IMR-90 (cell line): ENCODE measurements around the gene CD24. TPM values are rescaled to one million over a fixed set of nuclear protein-coding genes. Genes with fewer than 3 reads are reported as not detected.

Experiments
- ATAC-seq: fragments of 200-7000 bp; cut with Tn5 transposase; 2 replicates; pipeline ENCODE4 v1.9.1; 2020; ENCODE audit warnings: low read depth, mild to moderate bottlenecking, moderate library complexity
- BruUV-seq: library from RNA; stranded (reverse); fragments of 400-500 nt; replicated peaks from 2 replicates; lab custom pipeline; 2021; lab: Mats Ljungman, UMichigan
- CTCF ChIA-PET: fragments of 300-600 bp; formaldehyde crosslinking; extraction: SDS; loops from one replicate; lab custom pipeline; 2021; ENCODE audit warnings: antibody characterized with exemption; lab: Yijun Ruan, JAX
- POLR2A ChIA-PET: fragments of 300-600 bp; sonication (Branson Sonifier 250); formaldehyde crosslinking; loops from one replicate; lab custom pipeline; 2022; ENCODE audit warnings: antibody characterized with exemption; ENCODE audit not compliant: unreplicated experiment; lab: Charles Lee
- DNase-seq: peaks from one replicate; pipeline ENCODE4 v3.0.0; 2013
- H2AFZ ChIP-seq: replicated peaks from 2 replicates; pipeline ENCODE3; 2013; ENCODE audit warnings: low read length, mild to moderate bottlenecking; ENCODE audit not compliant: poor library complexity
- H2AK5ac ChIP-seq: 2 replicates; pipeline ENCODE4 v1.6.1; 2013; ENCODE audit warnings: low read depth, low read length, inconsistent platforms
- H2AK9ac ChIP-seq: replicated peaks from 2 replicates; pipeline ENCODE3; 2013; ENCODE audit warnings: mild to moderate bottlenecking, low read depth, low read length, moderate library complexity; ENCODE audit not compliant: poor library complexity
- H2BK120ac ChIP-seq: 2 replicates; pipeline ENCODE4 v1.6.1; 2013; ENCODE audit warnings: low read depth, low read length, inconsistent platforms
- H2BK15ac ChIP-seq: 3 replicates; pipeline ENCODE4 v1.6.1; 2013; ENCODE audit warnings: low read depth, low read length, inconsistent platforms
- H2BK20ac ChIP-seq: 2 replicates; pipeline ENCODE4 v1.6.1; 2013; ENCODE audit warnings: low read depth, mild to moderate bottlenecking, inconsistent platforms, low read length, moderate library complexity
- H2BK5ac ChIP-seq: 2 replicates; pipeline ENCODE4 v1.6.1; 2013; ENCODE audit warnings: mild to moderate bottlenecking, low read depth, low read length, inconsistent platforms; ENCODE audit not compliant: poor library complexity, severe bottlenecking
- H3K14ac ChIP-seq: replicated peaks from 2 replicates; pipeline ENCODE4 v1.6.1; 2013; ENCODE audit warnings: low read depth, low read length, inconsistent platforms
- H3K18ac ChIP-seq: 2 replicates; pipeline ENCODE4 v1.6.1; 2013; ENCODE audit warnings: low read depth, low read length, control low read depth
- H3K23ac ChIP-seq: 2 replicates; pipeline ENCODE4 v1.6.1; 2013; ENCODE audit warnings: low read depth, low read length, inconsistent platforms
- H3K27ac ChIP-seq: 2 replicates; pipeline ENCODE4 v1.5.1; 2013; ENCODE audit warnings: mild to moderate bottlenecking, control low read depth, low read length; ENCODE audit not compliant: insufficient read depth
- H3K27me3 ChIP-seq: 2 replicates; pipeline ENCODE4 v1.6.1; 2013; ENCODE audit warnings: low read length; ENCODE audit not compliant: control insufficient read depth, insufficient read depth
- H3K36me3 ChIP-seq: 2 replicates; pipeline ENCODE4 v1.6.1; 2013; ENCODE audit warnings: low read length, mixed read lengths; ENCODE audit not compliant: control insufficient read depth, insufficient read depth
- H3K4ac ChIP-seq: 2 replicates; pipeline ENCODE4 v1.6.1; 2013; ENCODE audit warnings: low read depth, low read length, inconsistent platforms
- H3K4me1 ChIP-seq: 2 replicates; pipeline ENCODE4 v1.6.1; 2013; ENCODE audit warnings: low read length, mixed read lengths; ENCODE audit not compliant: control insufficient read depth, insufficient read depth
- H3K4me2 ChIP-seq: 2 replicates; pipeline ENCODE4 v1.6.1; 2013; ENCODE audit warnings: low read depth, mild to moderate bottlenecking, control low read depth, low read length, moderate library complexity
- H3K4me3 ChIP-seq: 2 replicates; pipeline ENCODE4 v1.5.1; 2013; ENCODE audit warnings: low read depth, mild to moderate bottlenecking, control low read depth, low read length, moderate library complexity; ENCODE audit not compliant: insufficient read depth
- H3K56ac ChIP-seq: 2 replicates; pipeline ENCODE4 v1.6.1; 2013; ENCODE audit warnings: low read length, inconsistent platforms; ENCODE audit not compliant: insufficient read depth; ENCODE audit errors: extremely low read depth
- H3K79me1 ChIP-seq, 2 experiments: 2 replicates each; pipeline ENCODE4 v1.6.1; 2013; ENCODE audit warnings: low read length in 2 of 2, inconsistent platforms in 1 of 2, low read depth in 1 of 2
- H3K9ac ChIP-seq: 2 replicates; pipeline ENCODE4 v1.6.1; 2013; ENCODE audit warnings: low read depth, low read length, control low read depth
- H3K9me1 ChIP-seq: 2 replicates; pipeline ENCODE4 v1.6.1; 2013; ENCODE audit warnings: low read length, inconsistent platforms; ENCODE audit not compliant: insufficient read depth
- H3K9me3 ChIP-seq: 2 replicates; pipeline ENCODE4 v1.6.1; 2013; ENCODE audit warnings: low read length; ENCODE audit not compliant: control insufficient read depth, insufficient read depth
- H4K20me1 ChIP-seq: 2 replicates; pipeline ENCODE4 v1.6.1; 2013; ENCODE audit warnings: low read length, inconsistent platforms; ENCODE audit not compliant: insufficient read depth
- H4K5ac ChIP-seq: 2 replicates; pipeline ENCODE4 v1.6.1; 2013; ENCODE audit warnings: mild to moderate bottlenecking, low read depth, low read length, control low read depth
- H4K8ac ChIP-seq, 2 experiments: 2 replicates each; pipeline ENCODE4 v1.6.1; 2013; ENCODE audit warnings: low read depth in 2 of 2, low read length in 2 of 2, control low read depth in 1 of 2, inconsistent platforms in 1 of 2
- H4K91ac ChIP-seq: 2 replicates; pipeline ENCODE4 v1.6.1; 2013; ENCODE audit warnings: low read depth, low read length, inconsistent platforms; ENCODE audit not compliant: insufficient read depth
- BHLHE40 ChIP-seq: fragments of 150-350 bp; IDR thresholded peaks from 2 replicates; pipeline ENCODE4 v1.6.1; 2016; ENCODE audit warnings: mild to moderate bottlenecking, low read depth, low read length
- CHD1 ChIP-seq: IDR thresholded peaks from 2 replicates; pipeline ENCODE4 v1.6.1; 2012; ENCODE audit warnings: low read depth, low read length, improper control_type of control experiment
- MAFK ChIP-seq: IDR thresholded peaks from 2 replicates; pipeline ENCODE4 v1.6.1; 2012; ENCODE audit warnings: low read depth, low read length, improper control_type of control experiment
- MAZ ChIP-seq: IDR thresholded peaks from 2 replicates; pipeline ENCODE4 v1.6.1; 2012; ENCODE audit warnings: low read depth, mild to moderate bottlenecking, low read length, improper control_type of control experiment, moderate library complexity, borderline replicate concordance
- MXI1 ChIP-seq: IDR thresholded peaks from 2 replicates; pipeline ENCODE4 v1.6.1; 2012; ENCODE audit warnings: low read depth, mild to moderate bottlenecking, low read length, moderate library complexity, borderline replicate concordance
- NFE2L2 ChIP-seq: fragments of 150-350 bp; IDR thresholded peaks from 2 replicates; pipeline ENCODE4 v1.6.1; 2016; ENCODE audit warnings: low read depth, mild to moderate bottlenecking, low read length
- POLR2A ChIP-seq: IDR thresholded peaks from 2 replicates; pipeline ENCODE4 v1.6.1; 2012; ENCODE audit warnings: mild to moderate bottlenecking, low read depth, low read length
- RAD21 ChIP-seq: IDR thresholded peaks from 2 replicates; pipeline ENCODE4 v1.6.1; 2012; ENCODE audit warnings: low read length, improper control_type of control experiment
- RCOR1 ChIP-seq: IDR thresholded peaks from 2 replicates; pipeline ENCODE4 v1.6.1; 2012; ENCODE audit warnings: mild to moderate bottlenecking, low read length, improper control_type of control experiment; ENCODE audit not compliant: insufficient replicate concordance
- RFX5 ChIP-seq: IDR thresholded peaks from 2 replicates; pipeline ENCODE4 v1.8.0; 2012; ENCODE audit warnings: low read depth, mild to moderate bottlenecking, low read length, moderate library complexity
- SMC3 ChIP-seq: fragments of 150-350 bp; IDR thresholded peaks from 2 replicates; pipeline ENCODE4 v1.6.1; 2016; ENCODE audit warnings: low read depth, mild to moderate bottlenecking, antibody characterized with exemption, low read length, moderate library complexity
- WGBS, 2 experiments: methylation state at CpG; one replicate each; pipeline versions ENCODE4 v1.1.5 to v1.1.7; 2013; ENCODE audit warnings: missing lambda C conversion rate in 2 of 2; ENCODE audit not compliant: insufficient read length in 1 of 2; ENCODE audit errors: extremely low coverage in 2 of 2; 5-methylcytosine and 5-hydroxymethylcytosine counted together
- dilution Hi-C: fragments of 300-500 bp; cut with HindIII; formaldehyde crosslinking; loops from one replicate; pipeline ENCODE4 v1.14.3; 2018; ENCODE audit warnings: low sequenced_read_pairs; ENCODE audit not compliant: unreplicated experiment
- in situ Hi-C: fragments of 300-500 bp; cut with MboI; formaldehyde crosslinking; loops from 3 replicates; pipeline ENCODE4 v1.14.3; 2019; ENCODE audit warnings: low sequenced_read_pairs, inconsistent platforms, mixed read lengths
- intact Hi-C: fragments of 100-400 bp; cut with micrococcal nuclease; formaldehyde crosslinking; loops from 2 replicates; pipeline ENCODE4 v1.10.0; 2022
- polyA plus RNA-seq, 3 experiments: library from polyadenylated mRNA; depleted of rRNA; stranded (reverse); fragments of >200 nt; gene quantifications; 2 replicates each; pipeline ENCODE4 v1.2.3, GENCODE V29; 2012; ENCODE audit warnings: low replicate concordance in 1 of 3
- total RNA-seq: library from RNA; depleted of rRNA; stranded (reverse); fragments of >200 nt; gene quantifications from 2 replicates; pipeline ENCODE4 v1.2.3, GENCODE V29; 2012
- TF ChIP-seq, protein P1 (sequence below): fragments of 150-350 bp; IDR thresholded peaks from 2 replicates; pipeline ENCODE4 v1.6.1; 2017; ENCODE audit warnings: mild to moderate bottlenecking, antibody characterized with exemption, low read length, low read depth
- TF ChIP-seq, protein P2 (sequence below): conservative IDR thresholded peaks from 2 replicates; pipeline ENCODE4 v1.5.1; 2012; ENCODE audit warnings: mild to moderate bottlenecking, low read depth, low read length, improper control_type of control experiment
- TF ChIP-seq, protein P3 (sequence below): fragments of 150-350 bp; IDR thresholded peaks from 2 replicates; pipeline ENCODE4 v1.6.1; 2016; ENCODE audit warnings: low read depth, mild to moderate bottlenecking, low read length, moderate library complexity, borderline replicate concordance

Gene CD24
- total and polyA plus RNA-seq, 2 of the 4 experiments (the other 2 are of a cell fraction): 0.07 to 0.18 TPM

DNA sequence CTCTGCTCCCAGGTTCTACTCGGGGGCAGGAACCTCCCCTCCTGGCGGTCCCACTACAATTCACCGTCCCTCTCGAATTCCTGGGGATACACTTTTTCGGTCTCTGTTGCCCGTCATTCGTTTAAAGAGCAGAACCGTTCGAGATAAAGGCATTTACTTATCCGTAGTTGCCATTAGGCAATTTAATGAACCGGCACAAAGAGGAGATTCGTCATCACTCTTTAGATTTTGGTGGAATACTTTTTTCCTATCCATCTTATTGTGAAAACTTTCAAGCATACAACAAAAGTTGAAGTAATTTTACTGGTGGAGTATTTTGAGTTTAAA lies 1.2 kb upstream of the CD24 start:
- no peak overlapping the region for H2AFZ ChIP-seq
- H3K4me2 ChIP-seq: no peak overlapping the region; the same call in 1 of the 2 replicates
- no peak overlapping the region for H4K5ac ChIP-seq
- no peaks in the 10 kb centered on the region for H3K9me1 ChIP-seq
- H2AK5ac ChIP-seq: no peak overlapping the region
- TF ChIP-seq MAZ (no peak), CHD1 (no peak), NFE2L2 (no peak), MXI1 (no peak), BHLHE40 (no peak), POLR2A (no peak), SMC3 (no peak), RFX5 (no peak), RAD21 (no peak), RCOR1 (no peak), MAFK (no peak)
- TF ChIP-seq, protein P1, sequence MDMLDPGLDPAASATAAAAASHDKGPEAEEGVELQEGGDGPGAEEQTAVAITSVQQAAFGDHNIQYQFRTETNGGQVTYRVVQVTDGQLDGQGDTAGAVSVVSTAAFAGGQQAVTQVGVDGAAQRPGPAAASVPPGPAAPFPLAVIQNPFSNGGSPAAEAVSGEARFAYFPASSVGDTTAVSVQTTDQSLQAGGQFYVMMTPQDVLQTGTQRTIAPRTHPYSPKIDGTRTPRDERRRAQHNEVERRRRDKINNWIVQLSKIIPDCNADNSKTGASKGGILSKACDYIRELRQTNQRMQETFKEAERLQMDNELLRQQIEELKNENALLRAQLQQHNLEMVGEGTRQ: no peak
- TF ChIP-seq, protein P2, sequence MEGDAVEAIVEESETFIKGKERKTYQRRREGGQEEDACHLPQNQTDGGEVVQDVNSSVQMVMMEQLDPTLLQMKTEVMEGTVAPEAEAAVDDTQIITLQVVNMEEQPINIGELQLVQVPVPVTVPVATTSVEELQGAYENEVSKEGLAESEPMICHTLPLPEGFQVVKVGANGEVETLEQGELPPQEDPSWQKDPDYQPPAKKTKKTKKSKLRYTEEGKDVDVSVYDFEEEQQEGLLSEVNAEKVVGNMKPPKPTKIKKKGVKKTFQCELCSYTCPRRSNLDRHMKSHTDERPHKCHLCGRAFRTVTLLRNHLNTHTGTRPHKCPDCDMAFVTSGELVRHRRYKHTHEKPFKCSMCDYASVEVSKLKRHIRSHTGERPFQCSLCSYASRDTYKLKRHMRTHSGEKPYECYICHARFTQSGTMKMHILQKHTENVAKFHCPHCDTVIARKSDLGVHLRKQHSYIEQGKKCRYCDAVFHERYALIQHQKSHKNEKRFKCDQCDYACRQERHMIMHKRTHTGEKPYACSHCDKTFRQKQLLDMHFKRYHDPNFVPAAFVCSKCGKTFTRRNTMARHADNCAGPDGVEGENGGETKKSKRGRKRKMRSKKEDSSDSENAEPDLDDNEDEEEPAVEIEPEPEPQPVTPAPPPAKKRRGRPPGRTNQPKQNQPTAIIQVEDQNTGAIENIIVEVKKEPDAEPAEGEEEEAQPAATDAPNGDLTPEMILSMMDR: no peak
- TF ChIP-seq, protein P3, sequence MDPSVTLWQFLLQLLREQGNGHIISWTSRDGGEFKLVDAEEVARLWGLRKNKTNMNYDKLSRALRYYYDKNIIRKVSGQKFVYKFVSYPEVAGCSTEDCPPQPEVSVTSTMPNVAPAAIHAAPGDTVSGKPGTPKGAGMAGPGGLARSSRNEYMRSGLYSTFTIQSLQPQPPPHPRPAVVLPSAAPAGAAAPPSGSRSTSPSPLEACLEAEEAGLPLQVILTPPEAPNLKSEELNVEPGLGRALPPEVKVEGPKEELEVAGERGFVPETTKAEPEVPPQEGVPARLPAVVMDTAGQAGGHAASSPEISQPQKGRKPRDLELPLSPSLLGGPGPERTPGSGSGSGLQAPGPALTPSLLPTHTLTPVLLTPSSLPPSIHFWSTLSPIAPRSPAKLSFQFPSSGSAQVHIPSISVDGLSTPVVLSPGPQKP: no peak
- dilution Hi-C loops: no loop called here
- H3K18ac ChIP-seq: no peak overlapping the region
- intact Hi-C loops: loop anchor here (5.0 kb wide), 1 partner anchor 463 kb away; no protein-coding TSS in a partner anchor
- no peaks in the 10 kb centered on the region for H4K20me1 ChIP-seq
- no peak overlapping the region for H3K56ac ChIP-seq
- no peak overlapping the region for H3K27ac ChIP-seq
- no peak overlapping the region for H2BK15ac ChIP-seq
- in situ Hi-C loops: loop anchor here (25.0 kb wide), 1 partner anchor 638 kb away; the partner anchor contains the start of gene ATG5
- H3K27me3 ChIP-seq: peaks cover 53% of the 10 kb centered on the region
- 7% methylated on average over 5 of the region's 12 CpGs; no CpG with 5 or more reads in 1 of the 2 experiments for WGBS, 2 experiments
- DNase-seq: no peak
- H2AK9ac ChIP-seq: no peak overlapping the region
- CTCF ChIA-PET: no interaction called here
- H2BK5ac ChIP-seq: no peak overlapping the region
- H2BK120ac ChIP-seq: no peak overlapping the region
- no peak overlapping the region for H4K91ac ChIP-seq
- H3K4me1 ChIP-seq: no peaks in the 10 kb centered on the region
- no TSS peak for BruUV-seq
- H2BK20ac ChIP-seq: no peak overlapping the region
- ATAC-seq: no peak; the same call in 1 of the 2 replicates
- 0 out of 2 replicates have a peak overlapping the region, but pooled peaks have one; percentile 5 for H3K23ac ChIP-seq
- H3K79me1 ChIP-seq: no peaks in the 10 kb centered on the region
- no peak overlapping the region for H3K4ac ChIP-seq
- POLR2A ChIA-PET: no interaction called here
- no peak overlapping the region for H3K9ac ChIP-seq
- H3K36me3 ChIP-seq: no peaks in the 10 kb centered on the region
- no peaks in the 10 kb centered on the region; the same call in 1 of the 2 replicates for H3K9me3 ChIP-seq
- no peak overlapping the region for H4K8ac ChIP-seq
- H3K14ac ChIP-seq: no peak overlapping the region
- no peak overlapping the region; the same call in 1 of the 2 replicates for H3K4me3 ChIP-seq
